Activated CD4-positive, alpha-beta T cell treated with anti-CD3 and anti-CD28 coated beads, Interleukin-2, amount 50 U/mL, for 16 hours (primary cell): ENCODE measurements around the gene ZFR.
"Not testable (repeated sequence)": the region's sequence is repeated elsewhere in the genome, so short reads cannot be mapped to it uniquely, and the experiment has no call there.

Experiments used
- DNase-seq: peaks from one replicate; pipeline ENCODE4 v3.0.0-alpha.2; 2020

Gene ZFR

GRCh38 chr5:32449262-32449661 is 4.7 kb upstream of the ZFR start:
- DNase-seq: no peak

DNA sequence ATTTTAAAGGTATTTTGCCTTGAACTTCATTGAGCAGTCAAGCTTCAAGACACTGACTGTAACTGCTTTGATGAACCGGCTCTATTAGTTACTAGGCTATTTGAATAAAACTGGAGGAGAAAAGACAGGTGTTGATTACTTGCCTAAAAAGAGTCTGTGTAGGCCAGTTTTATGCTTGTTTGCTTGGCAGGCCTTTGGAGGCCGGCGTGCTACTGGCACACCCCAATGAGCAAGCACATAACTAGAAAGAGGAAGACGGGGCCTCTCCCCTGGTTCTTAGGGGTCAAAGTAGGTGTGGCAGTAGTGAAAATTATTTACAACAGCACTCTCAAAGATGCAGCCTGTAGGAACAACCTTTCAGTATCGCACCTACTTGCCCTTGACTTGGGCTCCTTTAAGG is 2.1 kb upstream of the ZFR start:
- no peak for DNase-seq

DNA sequence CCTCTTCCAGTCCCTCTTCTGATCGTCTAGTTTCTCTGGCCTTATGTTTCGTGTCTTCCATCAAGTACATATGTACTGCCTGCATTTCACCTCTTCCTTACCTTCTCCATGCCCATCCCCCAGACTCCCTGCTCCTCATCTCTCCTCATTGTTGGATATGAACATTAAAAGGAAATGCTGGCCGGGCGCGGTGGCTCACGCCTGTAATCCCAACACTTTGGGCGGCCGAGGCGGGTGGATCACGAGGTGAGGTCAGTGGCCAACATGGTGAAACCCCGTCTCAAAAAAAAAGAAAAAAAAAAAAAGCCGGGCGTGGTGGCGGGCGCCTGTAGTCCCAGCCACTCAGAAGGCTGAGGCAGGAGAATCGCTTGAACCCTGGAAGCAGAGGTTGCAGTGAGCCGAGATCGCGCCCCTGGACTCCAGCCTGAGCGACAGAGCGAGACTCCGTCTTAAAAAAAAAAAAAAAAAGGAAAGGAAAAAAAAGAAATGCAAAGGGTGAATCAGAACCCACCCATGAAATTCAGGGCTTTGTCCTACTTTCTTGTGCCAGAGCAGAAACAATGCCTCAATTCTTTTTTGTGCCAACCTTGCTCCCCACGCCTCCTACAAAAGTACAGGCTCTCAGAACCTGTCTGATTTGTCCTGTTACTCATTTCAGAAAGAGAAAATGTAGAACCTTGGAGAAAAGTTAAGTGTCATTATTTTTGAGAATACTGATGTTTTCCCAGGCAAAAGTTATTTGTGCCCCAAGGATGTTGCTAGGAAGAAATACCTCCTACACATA is 1.5 kb upstream of the ZFR start:
- DNase-seq: no peak

- no peak for DNase-seq
Measured at GRCh38 chr5:32445287-32445758, 783 bp upstream of the ZFR start.

DNA sequence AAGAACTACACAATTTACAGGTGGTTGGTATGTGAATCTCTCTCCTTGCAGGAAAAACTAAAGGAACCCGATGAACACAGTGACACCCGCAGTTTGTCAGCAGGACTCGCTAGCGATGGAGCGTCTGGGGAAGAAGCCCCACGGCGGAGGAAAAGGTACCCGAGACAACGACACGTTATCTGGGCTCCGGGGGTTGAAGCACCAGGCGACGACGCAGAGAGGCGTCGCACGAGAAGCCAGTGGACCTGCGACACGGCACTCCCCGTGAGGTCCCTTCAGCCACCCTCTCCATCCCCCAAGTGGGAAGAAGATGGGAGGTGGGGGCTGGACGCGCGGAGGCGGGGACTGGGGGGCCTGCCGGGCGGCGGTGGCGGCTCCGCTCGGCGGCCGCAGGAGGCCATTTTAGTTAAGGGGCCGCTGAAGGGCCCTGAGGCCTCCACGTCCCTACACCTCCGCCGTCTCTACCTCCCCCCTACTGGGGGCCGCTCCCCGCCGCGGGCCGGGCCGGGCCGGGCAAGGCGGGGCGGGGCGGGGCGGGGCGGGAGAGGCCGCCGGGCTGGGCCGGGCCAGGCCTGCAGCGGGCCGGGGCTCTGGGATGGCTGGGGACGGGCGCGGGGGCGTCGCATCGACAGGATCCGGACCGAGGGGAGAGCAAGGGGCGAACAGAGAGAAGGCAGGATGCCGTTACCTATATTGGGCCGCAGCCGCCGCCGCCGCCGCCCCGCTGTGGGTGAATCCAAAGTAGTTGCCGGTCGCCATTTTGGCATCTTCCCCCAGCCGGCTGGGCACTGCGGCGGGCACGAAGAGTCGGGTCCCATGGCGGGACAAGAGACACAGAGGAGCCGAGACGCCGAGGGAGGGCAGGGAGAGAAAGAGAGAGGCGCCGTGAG is 754 bp downstream of the ZFR start:
- DNase-seq: peak; percentile 53

- DNase-seq: peak; percentile 80
Measured at GRCh38 chr5:32443145-32443540, 1.4 kb downstream of the ZFR start.

DNA sequence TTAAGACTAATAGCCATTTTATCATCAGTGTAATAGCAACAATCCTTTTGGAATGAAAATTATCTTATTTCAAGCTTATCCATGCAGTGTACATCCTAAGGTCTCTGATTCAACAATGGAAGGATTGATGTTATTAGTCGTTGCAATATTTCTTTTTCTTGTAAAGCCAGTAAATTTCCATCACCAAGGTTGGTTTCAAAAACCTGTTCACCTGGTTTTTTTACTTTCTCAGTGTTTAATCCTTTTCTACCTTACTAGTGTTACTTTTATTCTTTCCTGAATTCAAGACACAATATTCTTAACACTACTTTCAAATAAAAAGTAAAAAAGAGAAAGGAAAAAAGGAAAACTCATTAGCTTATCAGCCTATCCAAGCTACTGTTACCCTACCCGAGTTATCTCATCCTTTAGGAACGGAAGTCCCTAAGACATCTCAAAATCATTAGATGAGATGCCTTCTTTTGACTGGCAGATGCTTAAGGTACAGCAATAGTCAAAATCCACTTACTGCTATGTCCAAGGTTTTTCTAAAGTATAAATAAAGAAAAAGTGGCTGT is 5.4 kb downstream of the ZFR start:
- no peak for DNase-seq

- DNase-seq: no peak
Measured at GRCh38 chr5:32436553-32437242, 7.8 kb downstream of the ZFR start.

- no peak for DNase-seq
Measured at GRCh38 chr5:32435383-32435782, 9.2 kb downstream of the ZFR start.

DNA sequence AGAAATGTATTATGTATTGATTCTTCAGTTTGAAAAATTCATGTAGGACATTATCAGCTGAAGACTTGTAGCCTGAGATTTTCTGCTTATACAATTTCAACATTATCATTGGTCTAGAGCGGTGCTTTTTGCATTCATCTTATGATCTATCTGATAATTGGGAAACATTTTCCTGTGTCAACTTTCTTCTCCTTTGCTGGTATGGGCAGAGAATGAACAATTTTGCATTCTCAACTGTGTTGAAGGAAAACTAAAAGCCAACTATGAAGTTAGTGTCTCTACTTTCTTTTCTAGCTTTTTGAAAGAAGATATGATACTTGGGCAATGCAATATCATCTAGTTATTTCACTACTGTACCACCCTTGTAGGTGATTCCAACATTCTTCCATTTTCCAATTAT is 10.3 kb downstream of the ZFR start:
- DNase-seq: no peak

DNA sequence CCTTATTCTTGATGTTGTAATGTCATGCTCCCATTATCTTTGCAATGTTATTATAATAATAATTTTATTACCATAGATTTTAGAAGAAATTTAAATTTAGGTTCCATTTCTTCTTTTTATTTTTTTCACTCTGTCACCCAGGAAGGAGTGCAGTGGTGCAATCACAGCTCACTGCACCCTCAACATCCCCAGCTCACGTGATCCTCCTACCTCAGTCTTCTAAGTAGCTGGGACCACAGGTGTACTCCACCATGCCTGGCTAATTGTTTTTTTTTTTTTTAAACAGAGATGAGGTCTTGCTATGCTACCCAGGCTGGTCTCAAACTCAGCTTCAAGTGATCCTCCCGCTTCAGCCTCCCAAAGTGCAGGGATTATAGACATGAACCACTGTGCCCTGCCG is 11.9 kb downstream of the ZFR start:
- DNase-seq: no peak

DNA sequence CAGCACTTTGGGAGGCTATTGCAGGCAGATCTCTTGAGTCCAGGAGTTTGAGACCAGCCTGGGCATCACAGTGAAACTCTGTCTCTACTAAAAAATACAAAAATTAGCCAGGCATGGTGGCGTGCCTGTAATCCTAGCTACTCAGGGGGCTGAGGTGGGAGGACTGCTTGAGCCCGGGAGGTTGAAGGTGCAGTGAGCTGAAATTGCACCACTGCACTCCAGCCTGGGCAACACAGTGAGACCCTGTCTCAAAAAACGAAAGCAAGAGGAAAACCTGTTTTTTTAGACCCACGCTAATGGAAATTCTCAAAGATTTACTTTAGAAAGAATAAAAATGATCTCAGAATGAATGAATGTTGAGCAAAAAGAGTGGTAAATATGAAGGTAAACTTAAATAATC is 13.7 kb downstream of the ZFR start:
- DNase-seq: not testable (repeated sequence)

DNA sequence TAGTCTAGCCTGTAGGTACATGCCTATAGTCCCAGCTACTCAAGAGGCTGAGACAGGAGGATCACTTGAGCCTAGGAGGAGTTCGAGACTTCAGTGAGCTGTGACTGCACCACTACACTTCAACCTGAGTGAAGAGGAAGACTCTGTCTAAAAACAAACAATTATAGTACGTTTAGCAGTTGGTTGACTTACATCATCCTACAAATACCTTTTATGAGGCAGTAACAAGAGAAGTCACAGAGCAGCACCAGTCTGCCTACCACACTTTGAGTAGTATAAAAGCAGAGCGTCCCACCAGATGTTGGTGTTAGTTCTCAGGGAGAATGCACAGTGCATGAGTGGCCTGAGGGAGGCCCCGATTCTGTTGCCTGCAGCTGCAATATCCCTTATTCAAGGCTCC is 16.1 kb downstream of the ZFR start:
- no peak for DNase-seq

DNA sequence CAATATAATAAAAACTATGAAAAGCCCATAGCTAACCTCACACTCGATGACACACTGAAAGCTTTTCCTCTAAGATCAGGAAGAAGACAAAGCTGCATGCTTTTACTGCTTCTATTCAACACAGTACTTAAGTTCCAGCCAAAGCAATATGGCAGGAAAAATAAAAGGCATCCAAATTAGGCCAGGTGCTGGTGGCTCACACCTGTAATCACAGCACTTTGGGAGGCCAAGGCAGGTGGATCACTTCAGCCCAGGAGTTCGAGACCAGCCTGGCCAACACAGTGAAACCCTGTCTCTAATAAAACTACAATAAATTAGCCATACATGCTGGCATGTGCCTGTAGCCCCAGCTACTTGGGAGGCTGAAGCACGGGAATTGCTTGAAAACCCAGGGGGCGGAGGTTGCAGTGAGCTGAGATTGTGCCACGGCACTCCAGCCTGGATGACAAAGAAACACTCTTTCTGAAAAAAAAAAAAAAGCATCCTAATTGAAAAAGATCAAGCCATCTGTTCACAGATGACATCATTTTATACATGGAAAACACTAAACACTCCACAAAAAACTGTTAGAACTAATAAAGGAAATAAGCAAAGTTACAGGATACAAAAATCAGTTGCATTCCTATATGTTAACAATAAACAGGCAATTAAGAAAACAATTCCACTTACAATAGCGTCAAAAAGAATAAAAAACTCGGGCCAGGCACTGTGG is 17.9 kb downstream of the ZFR start:
- no peak for DNase-seq

DNA sequence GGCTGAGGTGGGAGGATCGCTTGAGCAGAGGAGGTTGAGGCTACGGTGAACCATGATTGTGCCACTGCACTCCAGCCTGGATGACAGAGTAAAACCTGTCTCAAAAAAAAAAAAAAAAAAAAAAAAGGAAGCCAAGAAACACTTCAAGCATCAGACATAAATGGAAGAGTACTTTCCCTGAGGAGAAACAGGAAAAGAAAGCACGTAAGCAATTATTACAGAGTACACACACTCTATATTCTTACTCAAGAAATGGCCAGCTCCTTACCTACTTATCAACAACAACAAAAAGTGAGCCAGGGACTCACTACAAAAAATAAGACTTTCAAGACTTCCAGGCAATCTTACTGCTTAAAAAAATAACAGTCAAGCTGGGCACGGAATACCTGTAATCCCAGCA is 21.8 kb downstream of the ZFR start:
- DNase-seq: no peak

GRCh38 chr5:32421075-32421474 is 23.5 kb downstream of the ZFR start:
- no peak for DNase-seq

DNA sequence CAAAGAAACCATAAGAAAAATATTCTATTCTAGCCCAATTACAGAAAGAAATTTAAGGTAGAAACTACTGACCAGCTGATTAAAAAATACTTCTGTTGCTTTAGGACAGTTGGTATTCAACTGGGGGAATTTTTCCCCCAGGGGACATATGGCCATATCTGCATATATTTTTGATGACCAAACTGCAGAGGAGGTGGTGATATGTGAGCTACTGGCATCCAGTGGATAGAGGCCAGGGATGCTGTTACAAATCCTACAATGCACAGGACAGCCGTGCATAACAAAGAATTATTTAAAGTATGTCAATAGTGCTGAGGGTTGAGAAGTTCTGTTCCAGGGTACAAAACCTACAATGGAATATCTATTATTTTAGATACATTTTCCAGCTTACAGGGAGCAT is 24.0 kb downstream of the ZFR start:
- DNase-seq: no peak

GRCh38 chr5:32419791-32420190 is 24.7 kb downstream of the ZFR start:
- no peak for DNase-seq

- DNase-seq: no peak
Measured at GRCh38 chr5:32413466-32414263, 30.9 kb downstream of the ZFR start.

GRCh38 chr5:32410630-32411029 is 33.9 kb downstream of the ZFR start:
- DNase-seq: no peak

GRCh38 chr5:32406650-32407049 is 37.9 kb downstream of the ZFR start:
- no peak for DNase-seq

DNA sequence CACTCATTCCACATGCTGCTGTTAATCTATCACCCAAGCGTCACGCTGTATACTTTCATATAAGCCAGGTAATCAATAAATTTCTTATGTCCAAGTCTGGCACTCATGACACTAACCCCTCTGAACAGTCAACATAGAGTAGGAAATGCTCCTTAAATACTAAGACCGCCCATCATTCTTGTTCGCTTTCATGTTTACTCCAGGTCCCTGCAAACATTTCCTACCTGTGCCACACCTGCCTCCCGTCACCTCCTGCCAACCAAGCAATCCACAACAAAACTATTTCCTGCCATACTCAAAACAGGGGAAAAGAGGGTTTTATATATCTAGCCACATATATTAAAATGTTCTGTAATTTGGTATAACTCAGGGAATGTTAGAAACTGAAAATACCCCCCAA is 39.0 kb downstream of the ZFR start:
- no peak for DNase-seq
